LHCN-M2 (cell line): ENCODE results near the gene ALDH9A1. TPM values are rescaled to one million over a fixed set of nuclear protein-coding genes. Genes with fewer than 3 reads are reported as not detected.
"Not testable (repeated sequence)": the region's sequence is repeated elsewhere in the genome, so short reads cannot be mapped to it uniquely, and the experiment has no call there.

Experiments used
- DNase-seq: peaks from one replicate; pipeline ENCODE4 v3.0.0-alpha.2; 2012; ENCODE audit warnings: low read depth
- polyA plus RNA-seq: library from polyadenylated mRNA; unstranded; fragments of >200 nt; gene quantifications from one replicate; pipeline ENCODE4 v1.2.1, GENCODE V29; 2012; ENCODE audit warnings: missing spikeins
- total RNA-seq: library from RNA; depleted of rRNA; stranded (reverse); fragments of >200 nt; gene quantifications from 2 replicates; pipeline ENCODE4 v1.2.3, GENCODE V29; 2014; rRNA removed

The ALDH9A1 gene
- total RNA-seq: 118 and 135 TPM in 2 replicates
- polyA plus RNA-seq: 65.3 TPM

DNA sequence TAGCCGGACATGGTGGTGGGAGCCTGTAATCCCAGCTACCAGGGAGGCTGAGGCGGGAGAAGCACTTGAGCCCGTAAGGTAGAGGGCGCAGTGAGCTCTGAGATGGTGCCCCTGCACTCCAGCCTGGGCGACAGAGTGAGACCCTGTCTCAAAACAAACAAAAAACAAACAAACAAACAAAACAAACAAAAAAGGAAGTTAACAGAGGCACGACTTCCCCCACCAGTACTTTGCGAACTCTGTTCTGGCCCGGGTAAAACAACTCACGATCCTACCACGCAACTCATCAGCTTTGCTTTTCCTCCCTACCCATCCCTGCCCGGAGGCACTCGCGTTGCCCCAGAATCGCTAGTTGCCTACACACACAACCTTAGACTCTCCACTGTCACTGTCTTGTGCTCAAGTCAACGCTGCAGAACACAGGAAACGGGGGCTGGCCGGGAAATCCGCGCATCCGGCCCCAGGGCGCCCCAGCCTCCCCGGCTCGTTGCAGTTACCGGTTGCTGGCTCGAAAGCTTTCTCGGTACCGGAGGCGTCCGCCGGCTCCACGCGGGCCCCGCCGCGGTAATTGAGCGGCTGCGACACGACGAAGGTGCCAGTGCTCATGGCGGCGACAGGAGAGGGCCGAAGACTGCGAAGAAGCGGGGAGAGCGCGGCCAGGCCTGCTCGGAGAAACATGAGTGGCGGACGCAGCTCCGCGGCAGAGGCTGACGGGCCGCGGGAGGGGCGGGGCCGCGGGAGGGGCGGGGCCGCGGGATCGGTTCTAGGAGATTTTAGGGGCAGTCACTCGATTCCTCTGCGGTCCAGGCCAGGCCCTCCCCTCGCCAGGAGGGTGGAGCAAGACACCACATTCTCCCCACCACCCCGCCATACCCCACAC lies at the start of gene ALDH9A1:
TSS of gene ALDH9A1 (minus strand) at position 682 of the 880 bp plus-strand sequence. CDS start at position 678, 4 bp downstream.
- peak; percentile 84 for DNase-seq

DNA sequence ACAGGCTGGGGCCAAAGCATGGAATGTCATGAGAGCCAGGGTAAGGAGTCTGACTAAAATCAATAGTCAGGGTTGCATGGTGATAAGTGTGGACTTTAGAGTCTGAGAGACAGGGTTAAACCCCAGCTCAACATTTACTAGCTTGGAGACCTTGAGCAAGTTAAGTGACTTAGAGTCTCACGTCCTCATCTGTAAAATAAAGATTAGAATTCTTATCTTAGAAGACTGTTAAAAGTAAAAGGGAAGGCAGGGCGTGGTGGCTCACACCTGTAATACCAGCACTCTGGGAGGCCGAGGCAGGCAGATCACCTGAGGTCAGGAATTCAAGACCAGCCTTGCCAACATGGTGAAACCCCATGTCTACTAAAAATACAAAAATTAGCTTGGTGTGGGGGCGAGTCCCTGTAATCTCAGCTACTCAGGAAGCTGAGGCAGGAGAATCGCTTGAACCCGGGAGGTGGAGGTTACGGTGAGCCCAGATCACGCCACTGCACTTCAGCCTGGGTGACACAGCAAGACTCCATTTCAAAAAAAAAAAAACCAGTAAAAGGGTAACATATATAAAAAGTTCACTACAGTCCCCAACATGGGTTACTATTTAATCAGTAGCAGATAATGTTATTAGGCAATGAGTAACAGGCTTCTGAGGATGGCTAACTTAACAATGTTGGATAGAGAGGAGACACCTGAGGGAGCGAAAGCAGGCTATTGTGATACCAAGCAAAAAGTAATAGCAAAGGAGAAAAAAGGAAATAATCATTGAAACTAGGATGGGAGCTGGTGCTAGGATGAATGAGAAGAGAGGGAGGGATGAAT lies 49.5 kb upstream of the ALDH9A1 start:
- DNase-seq: no peak

DNA sequence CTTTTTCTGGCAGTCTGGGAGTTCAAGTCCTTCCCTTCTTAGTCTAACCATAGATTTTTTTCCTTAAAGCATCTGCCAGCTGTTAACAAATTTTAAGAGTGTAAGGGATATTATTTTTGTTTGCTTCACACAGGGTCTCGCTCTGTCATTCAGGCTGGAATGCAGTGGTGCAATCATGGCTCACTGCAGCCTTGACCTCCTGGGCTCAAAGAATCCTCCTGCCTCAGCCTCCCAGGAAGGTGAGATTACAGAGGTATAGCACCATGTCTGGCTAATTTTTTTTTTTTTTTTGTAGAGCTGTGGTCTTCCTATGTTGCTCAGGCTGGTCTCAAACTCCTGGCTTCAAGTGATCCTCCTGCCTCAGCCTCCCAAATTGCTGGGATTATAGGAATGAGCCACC lies 46.6 kb upstream of the ALDH9A1 start:
- not testable (repeated sequence) for DNase-seq

DNA sequence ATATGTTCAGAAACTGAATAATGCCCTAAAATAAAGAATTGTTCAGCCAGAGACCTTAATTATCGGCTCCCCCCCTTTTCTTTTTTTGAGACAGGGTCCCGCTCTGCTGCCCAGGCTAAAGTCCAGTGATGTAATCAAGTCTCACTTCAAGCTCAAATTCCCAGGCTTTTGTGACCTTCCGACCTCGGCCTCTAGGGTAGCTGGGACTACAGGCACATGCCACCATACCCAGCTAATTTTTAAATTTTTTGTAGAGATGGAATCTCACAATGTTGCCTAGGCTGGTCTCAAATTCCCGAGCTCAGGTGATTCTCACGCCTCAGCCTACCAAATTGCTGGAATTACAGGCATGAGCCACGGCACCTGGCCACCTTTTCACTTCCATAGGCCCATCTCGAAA lies 43.8 kb upstream of the ALDH9A1 start:
- DNase-seq: no peak

DNA sequence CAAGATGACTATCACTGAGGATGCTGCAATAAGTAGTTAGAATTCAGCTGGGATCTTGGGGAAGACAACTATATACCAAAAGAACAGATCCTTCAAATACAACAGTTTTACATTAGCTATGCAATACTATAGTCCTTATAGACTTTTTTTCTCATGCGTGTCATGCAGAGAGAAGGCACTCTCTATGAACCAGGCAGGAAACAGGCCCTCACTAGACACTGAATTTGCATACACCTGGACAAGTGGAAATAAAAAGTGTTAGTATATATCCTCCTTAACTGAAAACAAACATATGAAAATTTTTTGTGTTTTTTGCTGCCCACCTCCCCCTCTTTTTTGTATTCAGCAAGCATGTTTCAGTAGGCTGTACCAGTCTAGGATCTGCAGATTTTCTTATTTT lies 40.4 kb upstream of the ALDH9A1 start:
- no peak for DNase-seq

DNA sequence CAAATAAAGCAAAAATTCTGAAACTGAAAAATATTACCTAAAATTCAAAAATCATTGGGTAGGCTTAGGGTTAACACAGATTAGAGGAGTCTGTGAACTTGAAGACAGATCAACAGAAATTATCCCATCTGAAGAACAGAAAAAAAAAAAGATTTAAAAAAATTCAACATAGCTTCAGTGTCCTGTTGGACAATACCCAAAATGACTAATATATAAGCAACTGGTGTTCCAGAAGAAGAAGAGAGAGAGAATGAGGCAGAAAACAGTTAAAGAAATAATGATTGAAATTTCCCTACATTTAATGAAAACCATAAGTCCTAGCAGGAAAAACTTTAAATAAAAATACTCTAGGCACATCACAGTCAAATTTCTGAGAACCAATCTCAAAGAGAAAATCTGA lies 38.8 kb upstream of the ALDH9A1 start:
- DNase-seq: peak; percentile 16

DNA sequence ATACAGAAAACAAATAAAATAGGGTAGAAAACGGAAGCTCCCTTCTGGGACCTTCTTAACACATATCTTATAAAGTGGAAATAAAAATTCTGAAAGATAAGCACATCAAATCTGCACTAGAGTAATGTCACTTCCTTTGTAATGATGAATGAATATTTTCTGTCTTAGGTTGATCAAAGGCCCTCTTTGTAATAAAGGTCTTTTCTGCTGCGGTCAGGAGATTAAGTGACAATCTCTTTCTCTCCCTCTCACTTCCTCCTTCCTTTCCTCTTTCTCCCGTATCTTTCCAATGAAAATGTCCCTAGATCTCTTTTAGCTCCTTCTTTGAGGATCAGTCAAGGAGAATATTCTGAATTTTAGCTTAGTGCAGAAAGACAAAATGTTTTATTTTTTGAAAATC lies 36.5 kb upstream of the ALDH9A1 start:
- no peak for DNase-seq

DNA sequence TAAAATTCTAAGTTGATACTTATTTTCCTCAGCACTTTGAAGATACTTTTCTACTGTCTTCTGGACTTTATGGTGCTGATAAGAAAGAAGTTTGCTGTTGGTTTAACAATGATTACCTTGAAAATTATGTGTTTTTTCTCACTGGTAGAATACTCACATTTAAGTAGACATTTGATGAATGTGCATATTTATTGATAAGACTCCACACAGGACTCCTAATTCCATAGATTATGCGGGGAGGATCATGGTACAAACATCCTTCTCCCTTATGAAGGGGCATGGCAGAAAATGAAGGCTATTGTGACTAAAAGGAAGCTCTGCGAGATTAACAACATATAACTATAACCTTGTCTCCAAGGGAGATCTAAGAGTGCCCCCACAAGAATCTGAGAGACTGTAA lies 28.5 kb upstream of the ALDH9A1 start:
- no peak for DNase-seq

DNA sequence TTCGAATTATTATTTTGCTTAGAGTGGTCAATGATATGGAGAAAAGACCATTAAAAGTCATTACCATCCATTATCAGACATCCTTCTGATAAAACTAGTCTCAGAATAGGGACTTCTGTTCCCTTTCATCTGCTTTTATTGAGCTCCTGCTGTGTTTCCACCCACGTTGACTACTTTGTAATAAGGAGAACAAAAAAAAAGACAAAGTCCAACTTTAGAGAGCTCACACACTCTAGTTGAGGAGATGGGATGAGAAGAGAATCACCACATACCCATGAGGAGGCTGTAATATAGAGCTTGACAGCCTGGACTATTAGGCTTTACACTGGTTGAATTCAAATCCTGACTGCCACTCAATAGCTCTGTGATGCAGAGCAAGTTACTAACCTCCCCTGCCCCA lies 27.8 kb upstream of the ALDH9A1 start:
- no peak for DNase-seq

DNA sequence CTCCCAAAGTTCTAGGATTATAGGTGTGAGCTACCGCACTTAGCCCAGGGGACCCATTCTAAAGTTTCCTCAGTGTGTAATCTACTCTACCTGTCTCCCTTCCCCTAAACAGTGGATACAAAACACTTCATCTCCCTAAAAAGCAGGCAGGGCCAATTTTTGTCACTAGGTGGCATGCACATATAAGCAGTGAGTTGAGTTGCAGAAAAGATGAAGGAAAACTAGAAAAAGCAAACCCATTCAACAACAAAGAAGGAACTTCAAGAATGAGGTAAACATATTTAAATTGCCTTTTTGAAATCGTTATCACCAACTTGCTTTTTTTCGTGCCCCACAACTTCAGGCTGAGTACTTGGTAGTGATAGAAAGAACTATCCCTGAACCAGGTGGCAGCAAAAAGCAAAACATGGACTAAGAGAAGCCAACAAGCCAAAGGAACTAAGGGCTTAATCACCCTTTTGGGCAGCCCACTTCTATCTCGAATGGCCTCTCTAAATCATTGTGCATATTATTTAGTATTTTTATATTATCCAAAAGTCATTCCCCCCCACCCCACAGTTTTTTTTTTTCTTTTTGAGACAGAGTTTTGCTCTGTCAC lies 19.7 kb upstream of the ALDH9A1 start:
- DNase-seq: peak; percentile 62

DNA sequence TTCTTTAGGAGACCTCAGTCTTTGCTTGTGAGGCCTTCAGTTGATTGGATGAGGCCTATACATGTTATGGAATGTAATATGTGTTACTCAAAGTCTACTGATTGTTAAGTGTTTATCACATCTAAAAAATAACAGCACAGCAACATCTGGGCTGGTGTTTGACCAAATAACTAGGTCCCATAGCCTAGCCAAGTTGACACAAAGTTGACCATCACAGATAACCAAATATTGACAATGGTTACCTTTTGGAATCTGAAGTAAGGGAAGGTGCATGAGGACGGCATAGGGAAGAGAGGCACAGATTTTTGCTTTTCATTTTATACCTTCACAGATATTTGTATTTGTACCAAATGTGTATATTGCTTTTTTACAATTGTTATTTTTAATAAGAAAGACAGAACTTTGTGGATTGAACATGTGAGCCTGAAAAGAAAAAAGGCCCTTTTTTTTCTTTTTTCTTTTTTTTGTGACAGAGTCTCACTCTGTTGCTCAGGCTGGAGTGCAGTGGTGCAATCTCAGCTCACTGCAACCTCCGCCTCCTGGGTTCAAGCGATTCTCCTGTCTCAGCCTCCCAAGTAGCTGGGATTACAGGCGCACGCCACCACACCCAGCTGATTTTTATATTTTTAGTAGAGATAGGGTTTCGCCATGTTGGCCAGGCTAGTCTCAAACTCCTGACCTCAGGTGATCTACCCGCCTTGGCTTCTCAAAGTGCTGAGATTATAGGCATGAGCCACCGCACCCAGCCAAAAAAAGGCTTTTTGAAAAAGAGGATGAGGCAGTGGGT lies 18.1 kb upstream of the ALDH9A1 start:
- not testable (repeated sequence) for DNase-seq

DNA sequence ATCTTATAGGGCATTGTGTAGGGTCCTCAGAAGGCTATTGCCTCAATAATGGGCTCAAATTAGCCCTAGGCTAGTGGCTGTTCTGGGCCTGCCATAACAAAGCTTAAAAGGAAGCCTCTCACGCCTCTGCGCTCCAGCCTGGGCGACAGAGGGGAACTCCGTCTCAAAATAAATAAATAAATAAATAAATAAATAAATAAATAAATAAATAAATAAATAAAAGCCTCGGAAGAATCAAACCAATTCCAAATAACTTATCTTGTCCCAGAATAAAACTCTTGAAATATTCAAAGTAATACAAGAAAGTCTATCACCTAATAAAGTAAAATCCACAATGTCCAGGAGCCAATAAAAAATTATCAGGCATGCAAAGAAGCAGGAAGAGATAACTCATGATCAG lies 14.4 kb upstream of the ALDH9A1 start:
- DNase-seq: no peak

DNA sequence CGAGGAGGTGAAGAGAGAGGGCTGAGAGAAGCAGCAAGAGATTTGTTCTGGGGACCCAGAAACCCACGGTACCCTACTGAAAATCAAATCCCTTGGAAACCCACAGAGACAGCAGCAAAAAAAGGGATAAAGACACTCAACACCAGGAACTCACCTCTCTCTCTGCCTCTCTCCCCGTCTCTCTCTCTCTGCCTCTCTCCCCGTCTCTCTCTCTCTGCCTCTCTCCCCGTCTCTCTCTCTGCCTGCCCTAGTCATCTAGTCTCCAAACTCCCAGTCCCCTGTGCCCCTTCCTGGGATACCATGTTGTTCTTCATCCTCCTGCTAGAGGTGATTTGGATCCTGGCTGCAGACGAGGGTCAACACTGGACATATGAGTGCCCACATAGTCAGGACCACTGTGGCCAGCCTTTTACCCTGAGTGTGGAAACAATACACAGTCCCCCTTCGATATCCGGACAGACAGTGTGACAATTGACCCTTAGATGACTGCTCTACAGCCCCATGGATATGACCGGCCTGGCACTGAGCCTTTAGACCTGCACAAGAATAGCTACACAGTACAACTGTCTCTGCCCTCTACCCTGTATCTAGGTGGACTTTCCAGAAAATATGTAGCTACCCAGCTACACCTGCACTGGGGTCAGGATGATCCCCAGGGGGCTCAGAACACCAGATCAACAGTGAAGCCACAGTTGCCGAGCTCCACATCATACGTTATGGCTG lies 9.8 kb upstream of the ALDH9A1 start:
- no peak for DNase-seq

DNA sequence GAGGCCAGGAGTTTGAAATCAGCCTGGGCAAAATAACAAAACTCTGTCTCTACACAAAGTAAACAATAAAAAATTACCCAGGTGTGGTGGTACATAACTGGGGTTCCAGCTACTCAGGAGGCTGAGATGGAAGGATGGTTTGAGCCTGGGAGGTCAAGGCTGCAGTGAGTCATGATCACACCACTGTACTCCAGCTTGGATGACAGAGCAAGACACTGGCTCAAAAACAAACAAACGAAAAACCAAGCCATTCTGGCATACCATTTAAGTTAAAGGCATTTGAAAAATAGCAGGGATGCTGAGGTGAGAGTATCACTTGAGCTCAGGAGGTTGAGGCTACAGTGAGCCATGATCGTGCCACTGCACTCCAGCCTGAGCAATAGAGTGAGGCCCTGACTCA lies 5.3 kb upstream of the ALDH9A1 start:
- DNase-seq: peak; percentile 6

DNA sequence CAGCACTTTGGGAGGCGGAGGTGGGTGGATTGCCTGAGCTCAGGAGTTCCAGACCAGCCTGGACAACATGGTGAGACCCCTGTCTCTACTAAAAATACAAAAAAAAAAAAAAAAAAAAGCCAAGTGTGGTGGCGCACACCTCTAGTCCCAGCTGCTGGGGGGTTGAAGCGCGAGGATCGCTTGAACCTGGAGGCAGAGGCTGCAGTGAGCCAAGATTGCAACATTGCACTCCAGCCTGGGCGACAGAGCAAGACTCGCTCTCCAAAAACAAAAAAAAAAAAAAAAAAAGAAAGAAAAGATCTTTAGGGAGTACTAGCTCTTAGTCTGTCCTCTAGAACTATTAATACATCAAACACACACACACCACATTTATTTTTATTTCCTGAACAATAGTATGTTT lies 3.6 kb upstream of the ALDH9A1 start:
- not testable (repeated sequence) for DNase-seq

DNA sequence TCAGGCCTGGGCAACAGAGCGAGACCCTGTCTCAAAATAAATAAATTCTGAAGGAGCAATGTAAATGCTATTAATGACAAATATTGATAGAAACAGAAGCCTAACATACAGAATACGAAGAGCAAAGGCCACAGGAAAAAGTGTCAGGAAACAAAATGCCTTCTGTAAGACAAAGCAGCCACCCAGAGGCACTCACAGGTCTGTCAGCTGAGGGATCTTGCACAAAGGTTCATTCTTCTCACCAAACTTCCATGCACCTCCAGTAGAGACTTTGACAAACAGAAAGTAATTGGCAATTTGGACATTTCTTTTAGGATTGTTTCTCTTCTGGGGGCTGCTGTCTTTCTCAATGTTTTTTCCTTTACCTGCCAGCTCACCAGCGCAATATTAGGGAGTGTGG lies 1.2 kb upstream of the ALDH9A1 start:
- DNase-seq: no peak

DNA sequence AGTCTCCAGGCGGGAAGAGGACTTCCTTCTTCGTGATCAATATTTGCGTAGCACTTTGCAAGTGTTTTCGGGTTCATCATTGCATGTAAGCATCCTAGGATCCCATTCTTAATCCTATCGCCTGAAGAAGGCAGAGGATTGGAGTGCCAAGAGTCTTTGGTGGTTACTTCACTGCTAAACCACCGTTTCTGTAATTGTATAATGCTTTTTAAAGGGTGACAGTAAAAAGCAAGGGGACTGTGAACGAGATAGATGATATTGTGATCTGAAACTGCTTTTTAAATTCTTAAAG lies 345 bp upstream of the ALDH9A1 start:
- DNase-seq: no peak

DNA sequence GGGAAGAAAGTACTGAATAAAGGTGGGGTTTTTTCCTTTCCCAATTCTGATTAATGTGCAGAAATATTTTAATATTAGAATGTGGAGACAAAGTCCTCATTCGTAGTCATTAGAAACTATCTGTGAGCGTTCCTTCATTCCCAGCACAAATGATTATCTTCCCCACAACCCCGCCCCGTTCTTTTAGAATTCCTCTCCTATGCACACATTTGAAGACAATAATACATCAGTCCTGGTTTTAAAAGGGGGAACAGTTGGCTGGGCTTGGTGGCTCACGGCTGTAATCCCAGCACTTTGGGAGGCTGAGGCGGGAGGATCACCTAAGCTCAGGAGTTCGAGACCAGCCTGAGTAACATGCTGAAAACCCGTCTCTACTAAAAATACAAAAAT lies 876 bp downstream of the ALDH9A1 start:
- no peak for DNase-seq

DNA sequence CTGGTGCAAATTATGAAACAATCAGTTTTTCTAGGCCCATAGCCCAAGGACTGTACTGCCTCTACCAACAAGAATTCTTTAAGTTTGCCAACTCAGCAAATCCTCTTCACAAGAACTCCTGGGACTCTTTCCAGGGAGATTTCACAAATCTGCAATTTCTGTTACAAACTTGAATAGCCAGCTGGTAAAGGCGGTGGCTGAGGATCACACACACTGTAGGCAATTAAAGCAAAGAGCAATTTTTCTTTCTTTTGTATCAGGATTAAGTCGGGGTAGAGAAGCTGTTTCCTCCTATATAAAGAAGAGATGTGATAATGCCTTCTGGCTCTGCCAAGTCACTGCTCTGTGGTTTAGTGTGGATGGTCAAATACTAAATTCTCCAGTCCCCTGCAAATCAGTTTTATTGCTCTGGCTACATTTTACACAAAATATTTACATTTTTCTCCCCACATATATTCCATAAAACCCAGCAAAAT lies 1.7 kb downstream of the ALDH9A1 start:
- DNase-seq: peak; percentile 78

DNA sequence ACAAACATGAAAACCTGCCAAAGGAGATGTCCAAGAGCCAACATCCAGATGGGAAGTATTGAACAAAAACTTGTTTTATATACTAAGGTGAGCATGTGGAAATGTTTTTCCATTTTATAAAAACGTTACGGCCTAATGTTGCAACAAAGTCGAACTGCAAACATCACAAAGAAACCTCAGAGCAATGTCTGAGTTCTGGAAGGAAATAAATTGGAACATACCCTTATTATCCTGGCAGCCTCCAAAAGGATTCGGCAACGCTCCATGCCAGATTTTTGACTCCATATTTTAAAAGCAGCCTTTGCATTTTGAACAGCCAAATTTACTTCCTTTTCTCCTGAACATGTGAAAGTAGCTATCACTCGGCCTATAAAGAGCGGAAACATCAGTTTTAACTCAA lies 3.3 kb downstream of the ALDH9A1 start:
- no peak for DNase-seq

DNA sequence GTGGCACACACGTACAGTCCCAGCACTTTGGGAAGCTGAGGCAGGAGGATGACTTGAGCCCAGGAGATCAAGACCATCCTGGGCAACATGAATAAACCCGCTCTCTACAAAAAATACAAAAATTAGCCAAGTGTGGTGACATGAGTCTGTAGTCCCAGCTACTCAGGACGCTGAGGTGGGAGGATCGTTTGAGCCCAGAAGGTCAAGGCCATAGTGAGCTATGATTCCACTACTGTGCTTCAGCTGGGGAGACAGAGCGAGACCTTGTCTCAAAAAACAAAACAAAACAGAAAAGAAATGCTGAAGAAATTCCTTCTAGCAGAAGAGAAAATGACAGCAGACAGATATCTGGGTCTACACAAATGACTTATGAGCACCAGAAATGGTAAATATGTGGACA lies 10.3 kb downstream of the ALDH9A1 start:
- no peak for DNase-seq
